ENCODE data around the gene CTTN. TPM values are rescaled to one million over a fixed set of nuclear protein-coding genes. Genes with fewer than 3 reads are reported as not detected.

CTTN gene
- total RNA-seq, 1 experiment from 2014 or later: 503 TPM

GRCh38 chr11:70473873-70474690 lies 75.8 kb downstream of the CTTN start:
- Histone ChIP-seq H3K36me3 (ENCODE audit: control insufficient read depth, insufficient read depth, low read length) (no peaks in the 10 kb centered on the region), H3K4me1 (ENCODE audit: control insufficient read depth, insufficient read depth, low read length) (peaks cover 9% of the 10 kb centered on the region), H3K4me3 (ENCODE audit: low read depth in 2 of 2, low read length in 2 of 2) (no peak overlapping the region), H3K27ac (ENCODE audit: low read length) (no peak overlapping the region), H3K9me3 (ENCODE audit: control insufficient read depth, insufficient read depth, low read depth, low read length) (no peaks in the 10 kb centered on the region), H3K27me3 (ENCODE audit: control insufficient read depth, insufficient read depth, low read length) (no peaks in the 10 kb centered on the region)
- ChIA-PET CTCF (no interaction called here), POLR2A (no interaction called here)
- ATAC-seq (no peak), DNase-seq (ENCODE audit: low read depth, low spot score) (no peak)
- no TSS peak for BruUV-seq (replicated peaks)
- TF ChIP-seq, protein P1, sequence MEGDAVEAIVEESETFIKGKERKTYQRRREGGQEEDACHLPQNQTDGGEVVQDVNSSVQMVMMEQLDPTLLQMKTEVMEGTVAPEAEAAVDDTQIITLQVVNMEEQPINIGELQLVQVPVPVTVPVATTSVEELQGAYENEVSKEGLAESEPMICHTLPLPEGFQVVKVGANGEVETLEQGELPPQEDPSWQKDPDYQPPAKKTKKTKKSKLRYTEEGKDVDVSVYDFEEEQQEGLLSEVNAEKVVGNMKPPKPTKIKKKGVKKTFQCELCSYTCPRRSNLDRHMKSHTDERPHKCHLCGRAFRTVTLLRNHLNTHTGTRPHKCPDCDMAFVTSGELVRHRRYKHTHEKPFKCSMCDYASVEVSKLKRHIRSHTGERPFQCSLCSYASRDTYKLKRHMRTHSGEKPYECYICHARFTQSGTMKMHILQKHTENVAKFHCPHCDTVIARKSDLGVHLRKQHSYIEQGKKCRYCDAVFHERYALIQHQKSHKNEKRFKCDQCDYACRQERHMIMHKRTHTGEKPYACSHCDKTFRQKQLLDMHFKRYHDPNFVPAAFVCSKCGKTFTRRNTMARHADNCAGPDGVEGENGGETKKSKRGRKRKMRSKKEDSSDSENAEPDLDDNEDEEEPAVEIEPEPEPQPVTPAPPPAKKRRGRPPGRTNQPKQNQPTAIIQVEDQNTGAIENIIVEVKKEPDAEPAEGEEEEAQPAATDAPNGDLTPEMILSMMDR (IDR thresholded peaks at IDR 0.05): no peak
- TF ChIP-seq SIN3A (IDR thresholded peaks at IDR 0.05; ENCODE audit: borderline replicate concordance, insufficient read depth, low read depth, low read length) (no peak), TCF7L2 (IDR thresholded peaks at IDR 0.05; ENCODE audit: low read depth, low read length) (no peak)
- TF ChIP-seq, protein P2, sequence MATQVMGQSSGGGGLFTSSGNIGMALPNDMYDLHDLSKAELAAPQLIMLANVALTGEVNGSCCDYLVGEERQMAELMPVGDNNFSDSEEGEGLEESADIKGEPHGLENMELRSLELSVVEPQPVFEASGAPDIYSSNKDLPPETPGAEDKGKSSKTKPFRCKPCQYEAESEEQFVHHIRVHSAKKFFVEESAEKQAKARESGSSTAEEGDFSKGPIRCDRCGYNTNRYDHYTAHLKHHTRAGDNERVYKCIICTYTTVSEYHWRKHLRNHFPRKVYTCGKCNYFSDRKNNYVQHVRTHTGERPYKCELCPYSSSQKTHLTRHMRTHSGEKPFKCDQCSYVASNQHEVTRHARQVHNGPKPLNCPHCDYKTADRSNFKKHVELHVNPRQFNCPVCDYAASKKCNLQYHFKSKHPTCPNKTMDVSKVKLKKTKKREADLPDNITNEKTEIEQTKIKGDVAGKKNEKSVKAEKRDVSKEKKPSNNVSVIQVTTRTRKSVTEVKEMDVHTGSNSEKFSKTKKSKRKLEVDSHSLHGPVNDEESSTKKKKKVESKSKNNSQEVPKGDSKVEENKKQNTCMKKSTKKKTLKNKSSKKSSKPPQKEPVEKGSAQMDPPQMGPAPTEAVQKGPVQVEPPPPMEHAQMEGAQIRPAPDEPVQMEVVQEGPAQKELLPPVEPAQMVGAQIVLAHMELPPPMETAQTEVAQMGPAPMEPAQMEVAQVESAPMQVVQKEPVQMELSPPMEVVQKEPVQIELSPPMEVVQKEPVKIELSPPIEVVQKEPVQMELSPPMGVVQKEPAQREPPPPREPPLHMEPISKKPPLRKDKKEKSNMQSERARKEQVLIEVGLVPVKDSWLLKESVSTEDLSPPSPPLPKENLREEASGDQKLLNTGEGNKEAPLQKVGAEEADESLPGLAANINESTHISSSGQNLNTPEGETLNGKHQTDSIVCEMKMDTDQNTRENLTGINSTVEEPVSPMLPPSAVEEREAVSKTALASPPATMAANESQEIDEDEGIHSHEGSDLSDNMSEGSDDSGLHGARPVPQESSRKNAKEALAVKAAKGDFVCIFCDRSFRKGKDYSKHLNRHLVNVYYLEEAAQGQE (IDR thresholded peaks at IDR 0.05; ENCODE audit: insufficient read depth in 1 of 2, low read depth in 2 of 2, low read length in 1 of 2): no peak
- intact Hi-C loops (cut with micrococcal nuclease; ENCODE audit: unreplicated experiment) (no loop called here), in situ Hi-C loops (cut with HindIII; ENCODE audit: low pct_unique_long_range_greater_than_20kb, low sequenced_read_pairs) (no loop called here)

- no peak overlapping the region for H3K27ac ChIP-seq (ENCODE audit: low read length)
- ChIA-PET CTCF (no interaction called here), POLR2A (interaction anchor here (0.7 kb wide), 1 partner anchor 9 kb away, joined by 3 read pairs; no protein-coding TSS in a partner anchor)
- H3K4me3 ChIP-seq (ENCODE audit: low read depth in 2 of 2, low read length in 2 of 2): no peak overlapping the region
- no peaks in the 10 kb centered on the region for H3K27me3 ChIP-seq (ENCODE audit: control insufficient read depth, insufficient read depth, low read length)
- TF ChIP-seq, protein P1 (IDR thresholded peaks at IDR 0.05): no peak
- TF ChIP-seq TCF7L2 (IDR thresholded peaks at IDR 0.05; ENCODE audit: low read depth, low read length) (no peak), POLR2AphosphoS5 (IDR thresholded peaks at IDR 0.05; ENCODE audit: low read depth, low read length) (no peak), SIN3A (IDR thresholded peaks at IDR 0.05; ENCODE audit: borderline replicate concordance, insufficient read depth, low read depth, low read length) (no peak)
- TF ChIP-seq, protein P2 (IDR thresholded peaks at IDR 0.05; ENCODE audit: insufficient read depth in 1 of 2, low read depth in 2 of 2, low read length in 1 of 2): no peak
- H3K4me1 ChIP-seq (ENCODE audit: control insufficient read depth, insufficient read depth, low read length): peaks cover 11% of the 10 kb centered on the region
- in situ Hi-C loops (cut with HindIII; ENCODE audit: low pct_unique_long_range_greater_than_20kb, low sequenced_read_pairs) (no loop called here), intact Hi-C loops (cut with micrococcal nuclease; ENCODE audit: unreplicated experiment) (no loop called here)
- BruUV-seq (replicated peaks): no TSS peak
- H3K36me3 ChIP-seq (ENCODE audit: control insufficient read depth, insufficient read depth, low read length): no peaks in the 10 kb centered on the region
- DNase-seq (ENCODE audit: low read depth, low spot score) (no peak), ATAC-seq (no peak)
- no peaks in the 10 kb centered on the region for H3K9me3 ChIP-seq (ENCODE audit: control insufficient read depth, insufficient read depth, low read depth, low read length)
Observed at GRCh38 chr11:70474710-70475109, 76.4 kb downstream of the CTTN start.

Measured in Panc1 (cell line).